Fibroblast of the conjunctiva (primary cell): Measurements from ENCODE around the gene HOXB5.

Experiments used
- DNase-seq: peaks from one replicate; pipeline ENCODE4 v3.0.0-alpha.2; 2010; ENCODE audit warnings: low read depth

The HOXB5 gene

DNA sequence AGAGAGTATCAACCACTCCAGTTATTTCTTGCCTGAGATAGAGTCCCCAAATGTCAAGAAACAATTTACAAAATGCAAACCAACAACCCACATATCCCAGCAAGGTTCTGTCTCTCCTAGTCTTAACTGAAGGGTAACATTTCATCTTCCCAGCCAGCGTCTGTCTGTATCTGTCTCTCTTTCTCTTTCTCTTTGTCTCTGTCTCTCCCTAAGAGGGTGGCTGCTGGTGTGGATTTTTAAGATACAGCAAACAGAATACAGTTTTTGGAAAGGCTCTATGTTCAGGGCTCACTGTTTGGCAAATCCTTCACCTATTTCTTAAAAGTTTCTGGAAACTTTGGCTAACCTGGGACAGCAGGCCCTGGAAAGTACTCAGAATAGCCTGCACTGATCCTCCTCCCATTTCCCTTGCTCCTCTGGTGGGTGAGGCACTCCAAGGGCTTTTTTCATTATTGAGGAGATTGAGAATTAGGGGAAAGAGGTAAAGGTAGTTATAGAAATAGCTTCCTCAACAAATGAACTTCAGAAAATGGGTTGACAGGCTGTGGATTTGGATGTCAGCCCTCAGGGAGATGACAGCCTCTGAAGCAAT is 21.7 kb downstream of the HOXB5 start:
- DNase-seq = no peak

DNA sequence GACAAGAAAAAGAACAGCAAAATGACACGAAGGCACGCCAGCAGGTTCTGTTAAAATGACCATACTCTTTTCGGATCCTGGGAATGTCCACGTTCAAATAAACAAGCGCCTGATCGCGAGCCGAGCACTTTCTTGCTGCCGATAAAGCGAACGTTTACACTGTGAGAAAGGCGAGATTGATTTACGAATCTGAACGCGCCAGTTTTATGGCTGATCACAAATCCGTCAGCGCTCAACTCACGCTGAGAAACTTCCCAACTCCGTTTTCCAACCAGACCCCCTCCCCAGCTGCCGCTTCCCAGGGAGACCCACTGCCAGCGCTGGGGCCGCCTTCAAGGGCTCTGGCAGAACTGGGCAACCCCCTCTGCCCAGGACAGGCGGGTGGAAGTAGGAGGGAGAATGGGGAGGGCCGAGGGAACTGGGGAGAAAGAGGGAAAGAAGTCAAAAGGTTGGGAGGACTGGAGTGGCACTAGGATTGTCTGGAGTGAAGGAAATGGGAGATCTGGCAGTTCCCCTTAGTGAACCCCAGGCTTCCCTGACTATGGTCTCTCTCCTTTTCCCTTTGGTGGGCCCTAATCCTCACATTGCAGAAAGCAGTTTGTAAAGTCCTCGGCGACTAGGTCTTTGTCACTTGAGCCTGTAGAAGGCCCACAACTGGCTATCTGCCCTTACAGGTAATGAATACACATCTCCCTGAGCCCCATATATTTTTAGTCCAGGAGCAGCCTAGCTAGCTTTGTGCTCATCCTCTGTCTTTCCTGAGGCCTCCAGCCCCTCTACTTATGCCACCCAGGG is 22.4 kb downstream of the HOXB5 start:
- DNase-seq = no peak

DNA sequence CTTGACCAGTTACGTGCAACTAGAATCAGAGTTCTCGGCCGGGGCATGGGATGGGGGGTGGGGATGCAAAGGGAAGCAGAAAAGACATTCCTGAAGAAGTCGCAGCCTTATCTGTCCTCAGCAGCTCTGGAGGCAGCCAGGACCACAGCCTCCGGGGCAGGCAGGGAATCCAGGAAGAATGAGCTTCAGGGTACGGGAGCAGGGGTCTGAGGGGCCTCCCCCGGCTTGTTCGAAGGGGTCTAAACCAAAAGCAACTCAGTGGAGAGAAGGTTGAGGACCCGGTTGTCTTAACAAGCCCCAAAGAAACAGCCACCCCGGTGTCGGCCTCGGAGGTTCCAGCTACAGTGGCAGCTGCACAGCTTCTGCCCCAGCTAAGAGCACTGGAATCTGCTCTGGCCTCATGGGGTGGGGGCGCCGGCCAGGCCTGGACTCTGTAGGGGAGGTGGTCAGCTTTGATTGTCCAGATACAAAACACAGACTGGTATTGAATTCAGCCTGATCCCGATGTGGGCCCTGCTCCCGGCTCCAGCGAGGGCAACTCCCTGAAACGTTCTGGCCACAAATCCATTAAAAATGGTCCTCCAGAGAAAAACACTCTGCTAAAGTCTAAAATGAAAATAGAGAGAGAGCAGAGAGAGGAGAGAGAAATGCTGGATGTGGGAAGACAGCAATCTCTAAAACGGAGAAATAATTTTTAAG is 23.1 kb downstream of the HOXB5 start:
- no peak for DNase-seq

DNA sequence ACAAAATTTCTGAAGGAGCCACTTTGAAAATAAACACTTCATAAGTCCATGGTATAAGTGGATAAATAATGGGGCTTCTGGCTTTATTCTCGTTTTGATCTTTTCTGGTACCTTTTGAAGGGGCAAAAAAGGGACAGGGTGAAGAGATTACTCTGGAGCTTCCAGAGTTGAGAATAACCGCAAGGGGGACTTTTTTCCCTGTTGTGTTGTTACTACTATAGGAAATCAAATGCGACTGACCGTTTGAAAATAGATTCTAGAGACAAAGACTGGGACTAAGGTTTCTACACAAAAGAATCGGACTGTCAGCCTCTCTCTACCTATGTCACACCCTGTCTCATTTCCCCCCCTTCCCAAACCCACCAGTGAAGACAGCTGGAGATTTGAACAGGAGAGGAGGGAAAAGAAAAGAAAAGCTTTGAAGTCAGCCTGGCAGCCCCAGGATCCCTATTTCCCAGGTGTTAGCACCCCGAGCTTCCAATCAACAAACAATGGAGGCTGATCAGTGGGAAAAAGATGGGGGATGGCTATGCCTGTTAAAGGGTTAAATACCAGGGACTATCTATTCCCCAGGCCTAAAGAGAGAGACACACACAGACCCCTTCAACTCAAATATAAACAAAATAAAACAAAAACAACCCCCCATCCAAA is 23.8 kb downstream of the HOXB5 start:
- DNase-seq = no peak

DNA sequence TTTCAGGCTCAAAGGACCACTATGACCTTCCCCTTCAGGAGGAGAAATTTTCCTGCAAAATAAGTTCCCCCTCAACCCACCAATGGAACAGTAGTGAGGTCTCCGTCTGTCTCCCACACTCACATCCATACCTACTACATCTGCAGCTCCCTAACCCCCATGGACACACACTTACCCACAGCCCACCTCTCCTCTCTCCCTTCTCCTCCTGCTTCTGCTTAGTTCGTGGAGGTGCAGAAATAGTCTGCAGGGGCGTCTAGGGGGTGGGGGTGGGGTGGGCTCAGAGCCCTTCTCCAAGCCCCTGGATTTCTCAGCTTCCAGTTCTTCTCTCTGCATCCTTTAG is 24.4 kb downstream of the HOXB5 start:
- DNase-seq = no peak

DNA sequence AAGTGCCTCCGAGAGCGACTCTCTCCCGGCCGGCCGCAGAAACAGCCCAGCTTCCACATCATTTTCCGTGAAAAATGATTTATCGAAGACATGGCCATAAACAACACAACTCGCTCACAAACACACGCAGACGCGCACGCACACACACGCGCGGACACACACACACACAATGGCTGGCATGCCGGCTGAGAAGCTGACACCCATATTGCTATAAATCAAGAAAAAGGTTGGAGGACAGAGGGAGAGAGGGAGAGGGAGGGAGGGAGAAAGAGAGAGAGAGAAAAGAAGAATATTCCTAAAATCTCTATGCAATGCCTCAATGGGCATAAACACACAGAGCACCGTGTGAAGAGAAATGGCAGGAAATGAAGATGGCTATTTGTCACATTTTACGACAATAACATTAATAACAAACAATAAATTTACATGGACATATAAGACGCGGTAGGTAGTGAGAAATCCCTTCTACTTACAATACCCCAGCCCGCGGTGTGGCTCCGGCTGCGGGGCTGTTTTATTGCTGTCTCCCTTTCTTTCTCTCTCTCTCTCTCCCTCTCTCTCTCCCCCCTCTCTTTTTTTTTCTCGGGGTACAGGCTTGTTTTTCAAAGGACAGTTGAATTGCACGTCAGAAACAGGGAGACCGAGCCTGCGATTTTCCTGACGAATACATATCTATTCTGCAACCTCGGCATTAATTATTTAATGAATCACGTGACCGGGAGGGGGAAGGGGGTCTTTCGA is 24.9 kb downstream of the HOXB5 start:
- DNase-seq = no peak

DNA sequence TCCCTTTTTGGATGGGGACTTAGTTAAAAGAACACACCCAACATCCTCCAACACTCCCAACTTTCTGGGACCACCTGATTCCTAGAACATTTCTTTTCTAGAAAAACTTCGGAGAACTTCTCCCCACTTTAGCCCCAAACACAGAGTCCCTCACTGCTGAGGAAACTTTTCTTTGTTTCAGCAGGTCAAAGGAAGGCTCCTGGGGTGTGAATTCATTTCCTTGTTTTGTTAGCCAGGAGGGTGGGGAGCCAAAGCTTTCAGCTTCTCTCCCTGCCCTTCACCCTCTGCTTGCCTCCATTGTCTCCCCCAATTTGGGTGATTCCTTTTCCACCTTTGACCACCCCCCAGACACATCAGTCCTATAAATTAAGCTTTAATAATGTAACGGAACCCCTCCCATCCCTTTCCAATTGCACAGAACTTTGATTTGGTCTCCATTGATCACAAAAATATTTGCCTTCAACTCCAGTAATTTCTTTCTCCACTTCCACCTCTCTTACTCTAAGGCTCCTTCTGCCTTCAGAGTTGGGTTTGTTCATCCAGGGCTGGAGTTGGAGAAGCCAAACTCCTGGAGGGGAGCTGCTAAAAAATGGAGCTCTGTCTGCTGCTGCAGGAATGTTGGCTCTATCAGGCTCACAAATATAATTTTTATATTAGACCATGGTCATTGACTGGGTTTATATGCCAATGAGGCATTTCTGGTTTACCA is 25.8 kb downstream of the HOXB5 start:
- DNase-seq = no peak

DNA sequence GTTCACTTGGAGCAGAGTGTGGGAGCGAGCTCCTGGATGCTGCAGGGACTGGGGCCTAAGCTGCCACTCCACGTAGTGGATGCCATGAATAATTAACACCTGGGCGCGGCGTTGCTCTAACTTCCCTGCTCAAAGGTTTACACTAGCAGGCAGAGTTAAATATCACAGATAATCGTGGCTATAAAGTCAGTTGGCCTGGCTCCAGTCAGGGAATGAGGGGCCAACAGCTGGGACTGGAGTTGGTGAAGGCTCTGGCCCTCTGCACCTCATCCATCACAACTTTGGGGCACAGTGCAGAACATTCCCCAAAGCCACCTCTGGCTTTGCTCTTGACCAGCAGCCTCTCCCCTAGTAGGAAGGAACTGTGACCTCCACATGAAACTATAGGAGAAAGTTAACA is 26.4 kb downstream of the HOXB5 start:
- DNase-seq = no peak

DNA sequence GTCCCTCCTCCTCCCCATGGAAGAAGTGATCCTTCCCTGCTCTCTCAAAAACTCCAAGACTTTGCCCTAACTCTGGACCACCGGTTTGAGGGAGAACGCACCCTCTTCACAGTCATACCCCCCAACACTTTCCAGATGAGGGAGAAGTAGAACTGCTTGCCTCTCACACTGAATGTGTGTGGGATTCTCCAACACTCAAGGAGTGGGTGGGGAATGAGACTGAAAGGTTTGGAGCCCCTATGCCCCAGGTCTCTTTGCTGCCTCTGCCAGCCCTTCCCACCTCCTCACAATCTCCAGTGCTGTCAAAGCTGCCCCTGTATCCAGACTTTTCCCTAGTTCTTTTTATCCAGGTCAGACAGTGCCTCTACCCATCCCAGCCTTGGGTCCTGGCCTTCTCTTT is 26.9 kb downstream of the HOXB5 start:
- no peak for DNase-seq

DNA sequence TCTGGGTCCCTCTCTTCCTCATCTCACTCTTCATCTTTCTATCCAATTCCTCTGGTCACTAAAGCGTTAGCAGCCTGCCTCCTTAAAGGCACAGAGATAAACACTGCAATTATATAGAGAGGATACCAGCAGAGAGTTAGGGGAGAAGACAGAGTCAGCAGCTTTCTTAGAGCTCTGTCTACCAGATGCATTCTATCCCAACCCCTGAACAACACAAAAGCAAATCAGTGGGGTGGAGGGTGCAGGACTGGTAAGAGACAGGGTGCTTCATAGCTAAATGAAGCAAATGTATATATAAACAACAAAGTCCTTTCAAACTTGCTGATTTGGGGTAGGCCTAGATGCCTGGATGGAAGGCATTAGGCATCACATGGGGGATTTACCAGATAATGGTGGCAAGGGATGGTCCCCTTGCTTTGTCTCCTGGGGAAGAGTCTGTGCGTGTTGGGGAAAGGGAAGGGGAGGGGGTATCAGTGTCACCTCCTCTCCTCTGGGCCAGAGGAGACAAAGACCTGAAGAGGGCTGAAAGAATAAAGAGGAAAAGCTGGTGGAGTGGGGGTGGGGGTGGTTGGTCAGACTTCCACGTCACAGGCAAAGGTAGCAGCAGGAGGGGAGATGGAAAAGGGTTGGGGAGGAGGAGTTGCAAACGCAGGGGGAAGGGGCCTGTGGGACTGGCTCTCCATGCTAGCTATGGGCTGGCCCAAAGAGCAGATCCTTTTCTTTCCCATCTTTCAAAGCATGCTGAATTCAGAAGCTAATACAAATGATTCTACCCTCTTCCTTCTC is 27.5 kb downstream of the HOXB5 start:
- DNase-seq = no peak

DNA sequence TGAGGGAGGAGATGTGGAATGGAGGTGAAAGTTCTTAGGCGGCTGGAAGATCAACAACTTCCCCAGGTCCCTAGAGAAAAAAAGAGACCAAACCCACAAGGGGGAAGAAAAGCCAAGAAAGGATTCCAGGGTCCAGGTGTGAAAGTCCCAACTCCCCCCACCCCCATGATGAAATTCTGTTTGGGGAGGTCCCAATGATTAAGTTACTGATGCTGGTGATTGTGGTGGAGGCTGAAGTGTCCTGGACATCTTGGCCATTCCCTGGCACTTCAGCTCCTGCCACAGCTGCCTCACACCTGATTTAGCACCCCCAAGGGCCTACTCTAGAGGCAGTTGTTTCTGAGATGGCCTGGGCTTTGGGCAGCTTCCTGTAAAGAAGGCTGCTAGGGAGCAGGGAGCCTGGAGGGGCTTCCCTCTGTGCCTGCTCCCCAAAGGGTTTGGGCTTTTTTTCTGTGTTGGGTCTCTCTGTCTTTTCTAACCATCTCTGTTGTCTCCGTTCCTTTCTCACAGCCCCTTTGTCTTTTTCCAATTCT is 28.5 kb downstream of the HOXB5 start:
- no peak for DNase-seq

DNA sequence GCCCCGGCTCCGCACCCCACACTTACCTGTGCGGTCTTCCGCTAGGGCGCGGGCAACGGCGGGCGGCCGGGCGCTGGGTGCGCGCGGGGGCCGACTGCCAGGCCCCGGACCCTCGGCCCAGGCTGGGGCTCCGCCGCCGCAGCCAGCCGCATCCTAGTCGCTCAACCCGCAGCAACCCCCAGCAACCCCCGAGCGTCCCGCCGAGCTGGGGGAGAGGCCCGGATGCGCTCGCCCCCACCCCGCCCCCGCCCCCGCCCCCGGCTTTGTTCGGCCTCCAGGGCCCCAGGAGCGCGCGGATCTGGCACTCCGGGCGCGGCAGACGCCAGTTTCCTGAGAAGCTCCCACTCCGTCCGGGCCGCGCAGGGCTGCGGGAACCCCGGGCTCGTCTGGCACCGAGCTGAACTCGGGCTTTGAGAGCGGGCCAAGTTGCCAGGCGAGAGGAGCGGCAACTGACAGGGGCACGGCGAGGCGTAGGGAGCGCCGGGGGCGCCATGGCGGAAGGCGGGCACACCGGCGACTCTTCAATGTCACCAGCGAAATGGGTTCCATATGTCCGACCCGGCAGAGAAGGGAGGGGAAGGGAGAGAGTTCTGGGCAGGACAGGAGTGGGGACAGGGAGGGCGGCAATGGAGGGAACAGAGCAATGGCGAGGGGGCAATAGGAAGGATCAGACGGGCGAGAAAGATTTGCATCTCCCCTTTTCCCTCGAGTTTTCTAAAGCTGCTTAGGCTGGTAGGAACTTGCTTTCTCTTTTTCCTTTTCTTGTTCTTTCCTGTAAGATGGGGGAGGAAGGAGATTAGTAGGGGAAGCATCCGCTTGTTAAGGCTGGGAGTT is 29.2 kb downstream of the HOXB5 start:
- DNase-seq = no peak

DNA sequence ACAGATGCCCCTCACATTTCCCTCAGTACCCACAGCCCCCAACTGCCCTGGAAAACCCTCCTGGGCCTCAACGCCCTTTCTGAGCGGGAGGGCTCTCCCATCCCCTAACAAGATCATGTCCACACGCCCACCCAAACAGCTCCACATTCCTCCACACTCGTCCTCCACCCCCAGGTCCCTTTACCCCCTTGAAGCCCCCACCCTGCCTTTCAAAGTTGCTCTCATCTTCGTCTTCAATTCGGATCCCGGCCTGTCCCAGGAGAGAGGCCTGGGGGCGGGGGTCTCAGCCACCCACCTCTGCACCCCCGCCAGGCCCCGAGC is 29.8 kb downstream of the HOXB5 start:
- no peak for DNase-seq

DNA sequence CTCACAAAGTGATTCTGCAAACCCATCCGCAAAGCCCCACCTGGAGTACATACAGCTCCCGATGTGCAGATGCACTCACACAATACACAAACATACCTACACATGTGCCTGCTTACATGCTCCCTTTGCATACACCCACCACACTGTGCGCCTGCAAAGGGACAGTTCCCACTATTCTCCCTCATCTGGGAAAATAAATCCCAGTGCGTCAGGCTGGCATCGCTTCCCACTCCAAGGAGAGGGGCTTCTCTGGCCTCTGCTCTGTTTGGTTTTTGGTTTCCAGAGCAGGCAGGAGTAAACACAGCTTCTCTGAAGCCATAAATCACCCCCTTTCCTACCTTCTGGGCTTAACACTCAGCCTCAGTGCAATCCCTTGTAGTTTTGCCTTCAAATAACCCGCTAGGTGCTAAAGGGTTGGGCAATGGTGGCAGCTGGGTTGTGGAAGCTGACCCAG is 30.2 kb downstream of the HOXB5 start:
- no peak for DNase-seq

DNA sequence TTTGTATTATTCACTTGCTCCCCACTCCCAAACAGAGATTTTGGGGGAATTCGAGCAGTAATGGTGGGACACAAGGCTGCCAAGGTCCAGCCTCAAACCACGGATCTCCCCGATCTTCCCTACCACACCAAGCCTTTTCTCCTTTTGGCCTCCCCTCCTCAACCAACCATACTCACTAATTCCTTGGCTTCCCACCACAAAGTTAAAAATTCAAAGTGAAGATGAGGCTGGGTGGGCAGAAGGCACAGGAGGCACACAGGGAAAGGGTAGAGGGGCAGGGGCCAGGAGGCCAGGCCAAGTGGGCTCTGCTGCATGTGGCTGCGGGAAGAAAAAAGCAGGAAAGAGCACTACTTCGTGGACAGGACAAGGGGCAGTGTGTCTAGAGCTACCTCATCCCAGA is 30.6 kb downstream of the HOXB5 start:
- no peak for DNase-seq

DNA sequence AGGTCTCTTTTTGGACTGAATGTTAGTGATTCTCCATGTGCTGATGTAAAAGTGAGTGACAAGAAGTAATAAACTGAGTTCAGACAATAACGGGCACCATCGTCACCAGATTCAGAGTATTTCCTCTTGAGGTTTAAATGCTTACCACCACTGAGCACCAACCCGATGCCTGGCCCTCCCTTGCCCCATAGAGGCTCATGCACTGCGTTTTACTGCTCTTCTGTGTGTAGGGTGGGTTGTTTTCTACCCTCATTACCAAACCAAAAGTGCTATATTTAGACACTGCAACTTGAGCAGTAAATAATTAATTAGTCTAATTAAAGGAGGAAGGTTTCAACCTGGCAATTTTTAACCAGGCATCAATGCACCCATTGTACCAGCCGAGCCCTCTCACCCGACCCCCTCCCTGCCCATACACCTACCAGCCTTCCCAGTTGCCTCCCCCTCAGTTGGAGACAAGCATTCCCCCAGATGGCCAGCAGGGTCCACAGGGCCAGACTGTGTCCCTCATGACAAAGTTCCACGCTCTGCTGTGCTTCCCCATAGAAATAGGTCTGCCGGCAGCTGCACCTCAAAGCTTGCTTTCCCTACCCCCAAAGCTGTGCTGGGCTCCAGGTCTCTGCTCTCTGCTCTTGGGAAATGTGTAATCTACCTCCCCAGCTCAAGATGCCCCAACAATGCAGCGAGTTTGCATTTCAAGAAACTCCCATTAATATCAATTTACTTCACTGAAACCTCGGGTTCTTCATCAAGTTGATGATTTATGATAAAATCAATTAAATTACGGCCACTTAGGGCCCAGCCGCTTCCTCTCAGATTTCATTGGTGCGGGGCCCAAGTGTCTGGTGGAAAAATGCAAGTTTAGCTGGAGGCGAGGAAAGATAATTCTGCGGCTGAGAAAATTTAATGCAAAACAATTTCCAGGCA is 31.4 kb downstream of the HOXB5 start:
- no peak for DNase-seq

DNA sequence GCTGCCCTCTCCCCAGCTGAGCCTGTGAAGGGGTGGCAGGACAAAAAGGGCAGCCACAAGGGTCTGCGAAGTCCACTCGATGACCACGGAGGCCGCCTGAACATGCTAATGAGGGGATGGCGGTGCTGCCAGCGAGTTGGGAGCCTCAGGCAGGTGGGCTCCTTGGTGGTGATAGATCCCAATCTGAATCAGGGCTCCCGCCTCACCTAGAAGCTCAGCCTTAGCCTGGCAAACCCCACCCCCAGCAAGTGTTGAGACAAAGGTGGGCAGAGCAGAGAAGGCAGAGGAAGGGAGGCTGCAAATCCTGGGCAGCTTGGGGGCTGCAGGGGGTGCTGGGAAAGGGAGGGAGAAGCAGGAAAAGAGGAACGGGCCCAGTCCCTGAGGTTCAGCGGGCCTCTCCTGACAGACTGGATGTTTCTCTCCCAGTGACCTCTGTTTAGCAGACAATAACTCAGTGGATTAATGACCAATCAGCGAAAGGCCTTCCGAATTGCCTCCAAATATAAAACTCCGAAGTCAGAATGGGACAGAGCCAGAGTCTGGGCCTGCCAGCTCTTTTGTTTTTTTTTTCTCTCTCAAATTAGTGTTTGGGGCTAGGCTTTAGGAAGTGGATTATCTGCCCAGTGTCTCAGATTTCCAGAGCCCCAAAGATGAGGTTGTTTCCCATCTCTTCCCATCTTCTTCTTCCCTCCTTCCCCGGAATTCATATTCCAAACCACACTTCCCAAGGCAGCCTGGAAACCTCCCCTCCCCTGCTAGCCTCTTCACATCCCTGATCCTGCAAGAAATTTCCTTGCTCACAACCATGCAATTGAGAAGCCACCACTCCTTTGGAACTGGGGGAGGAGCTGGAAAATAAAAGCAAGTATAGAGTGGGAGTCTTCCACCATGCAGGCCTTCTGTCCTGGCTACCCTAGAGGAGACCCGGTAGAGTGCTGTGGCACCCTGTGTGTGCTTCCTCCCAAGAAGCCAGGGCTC is 33.5 kb downstream of the HOXB5 start:
- DNase-seq = no peak
